ENCODE measurements around the gene ACTN1.

Gene ACTN1

GRCh38 chr14:68876976-68877375 is 102.1 kb downstream of the ACTN1 start:
- Histone ChIP-seq H3K27ac (ENCODE audit: low read depth, low read length, poor library complexity, severe bottlenecking) (no peak overlapping the region), H3K4me2 (ENCODE audit: low read length) (no peak overlapping the region), H3K4me1 (ENCODE audit: insufficient read depth, low read length, severe bottlenecking) (no peaks in the 10 kb centered on the region), H3F3A (ENCODE audit: insufficient read depth, low read length) (no peaks in the 10 kb centered on the region), H3K4me3 (ENCODE audit: low read depth, low read length, poor library complexity, severe bottlenecking) (no peak overlapping the region), H3K36me3 (ENCODE audit: insufficient read depth, low read length) (no peaks in the 10 kb centered on the region; the same call in 1 of the 2 replicates), H3K27me3 (ENCODE audit: insufficient read depth, low read length) (no peaks in the 10 kb centered on the region), H3K9me3 (ENCODE audit: low read length) (no peaks in the 10 kb centered on the region), H3K9ac (ENCODE audit: low read length) (no peak overlapping the region), H3K79me2 (ENCODE audit: insufficient read depth, low read length) (no peaks in the 10 kb centered on the region), H3K9me2 (ENCODE audit: low read depth, low read length) (no peaks in the 10 kb centered on the region), H4K20me1 (ENCODE audit: insufficient read depth, low read length) (no peaks in the 10 kb centered on the region), H2AFZ (ENCODE audit: low read length) (no peak overlapping the region)
- TF ChIP-seq CTCF (IDR thresholded peaks at IDR 0.05; ENCODE audit: low read length), result no peak
- TF ChIP-seq EZH2 (IDR thresholded peaks at IDR 0.05; ENCODE audit: borderline replicate concordance, low read length), result no peak

DNA sequence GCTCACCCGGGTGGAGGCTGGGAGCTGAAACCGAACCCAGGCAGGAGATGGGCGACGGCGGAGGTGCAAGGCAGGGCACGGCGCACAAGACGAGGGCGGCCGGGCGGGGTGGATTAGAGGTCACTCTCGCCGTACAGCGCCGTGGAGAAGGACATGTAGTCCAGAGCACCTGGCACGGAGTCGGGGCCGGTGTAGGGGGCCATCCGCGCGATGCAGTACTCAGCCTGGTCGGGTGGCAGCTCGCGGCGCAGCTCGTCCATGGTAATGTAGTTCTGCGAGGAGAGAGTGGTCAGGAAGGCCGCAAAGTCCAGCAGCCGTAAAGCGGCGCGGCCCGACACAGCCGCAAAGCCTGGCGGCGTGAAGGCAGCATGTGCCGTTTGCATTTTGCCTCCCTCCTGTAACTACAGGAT is 104.4 kb downstream of the ACTN1 start:
- Histone ChIP-seq H4K20me1 (ENCODE audit: insufficient read depth, low read length) (no peaks in the 10 kb centered on the region), H3K36me3 (ENCODE audit: insufficient read depth, low read length) (no peaks in the 10 kb centered on the region; the same call in 1 of the 2 replicates), H3F3A (ENCODE audit: insufficient read depth, low read length) (no peaks in the 10 kb centered on the region), H3K4me2 (ENCODE audit: low read length) (no peak overlapping the region), H3K27me3 (ENCODE audit: insufficient read depth, low read length) (no peaks in the 10 kb centered on the region; the same call in 1 of the 2 replicates), H3K4me3 (ENCODE audit: low read depth, low read length, poor library complexity, severe bottlenecking) (no peak overlapping the region), H3K79me2 (ENCODE audit: insufficient read depth, low read length) (no peaks in the 10 kb centered on the region), H3K9me3 (ENCODE audit: low read length) (no peaks in the 10 kb centered on the region), H3K9me2 (ENCODE audit: low read depth, low read length) (no peaks in the 10 kb centered on the region), H3K27ac (ENCODE audit: low read depth, low read length, poor library complexity, severe bottlenecking) (no peak overlapping the region), H2AFZ (ENCODE audit: low read length) (no peak overlapping the region), H3K4me1 (ENCODE audit: insufficient read depth, low read length, severe bottlenecking) (no peaks in the 10 kb centered on the region), H3K9ac (ENCODE audit: low read length) (no peak overlapping the region)
- TF ChIP-seq CTCF (IDR thresholded peaks at IDR 0.05; ENCODE audit: low read length) (no peak), EZH2 (IDR thresholded peaks at IDR 0.05; ENCODE audit: borderline replicate concordance, low read length) (no peak)

DNA sequence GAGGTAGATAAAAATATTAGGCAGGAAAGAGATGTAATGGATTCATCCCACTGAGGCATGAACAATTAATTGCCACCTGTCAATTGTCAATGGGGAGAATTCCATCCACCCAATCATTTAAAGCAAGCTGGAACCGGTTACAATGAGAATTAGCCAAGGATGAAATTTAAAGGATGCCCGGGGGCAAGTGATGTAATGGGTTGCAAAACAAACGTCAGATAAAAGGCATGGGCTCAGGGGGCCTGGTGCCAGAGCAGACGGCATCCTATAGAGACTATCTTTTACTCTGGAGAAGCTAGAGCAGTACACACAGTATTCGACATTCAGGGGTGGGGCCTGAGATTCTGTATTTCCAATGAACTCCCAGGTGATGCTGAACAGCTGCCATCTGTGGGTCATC is 105.7 kb downstream of the ACTN1 start:
- Histone ChIP-seq H3K9ac (ENCODE audit: low read length) (no peak overlapping the region), H3K27me3 (ENCODE audit: insufficient read depth, low read length) (no peaks in the 10 kb centered on the region; the same call in 1 of the 2 replicates), H3K9me2 (ENCODE audit: low read depth, low read length) (no peaks in the 10 kb centered on the region), H3K9me3 (ENCODE audit: low read length) (no peaks in the 10 kb centered on the region), H3K4me3 (ENCODE audit: low read depth, low read length, poor library complexity, severe bottlenecking) (no peak overlapping the region), H3K36me3 (ENCODE audit: insufficient read depth, low read length) (no peaks in the 10 kb centered on the region; the same call in 1 of the 2 replicates), H3K79me2 (ENCODE audit: insufficient read depth, low read length) (no peaks in the 10 kb centered on the region), H3K4me1 (ENCODE audit: insufficient read depth, low read length, severe bottlenecking) (no peaks in the 10 kb centered on the region), H3F3A (ENCODE audit: insufficient read depth, low read length) (no peaks in the 10 kb centered on the region), H3K4me2 (ENCODE audit: low read length) (no peak overlapping the region), H3K27ac (ENCODE audit: low read depth, low read length, poor library complexity, severe bottlenecking) (no peak overlapping the region), H4K20me1 (ENCODE audit: insufficient read depth, low read length) (no peaks in the 10 kb centered on the region), H2AFZ (ENCODE audit: low read length) (no peak overlapping the region)
- no peak for TF ChIP-seq CTCF (IDR thresholded peaks at IDR 0.05; ENCODE audit: low read length)
- TF ChIP-seq EZH2 (IDR thresholded peaks at IDR 0.05; ENCODE audit: borderline replicate concordance, low read length), result no peak
